ENCODE measurements around the gene F13A1.

The F13A1 gene

GRCh38 chr6:6320901-6321300 is 439 bp upstream of the F13A1 start:
- Histone ChIP-seq H3K27ac (no peak overlapping the region), H3K4me1 (no peaks in the 10 kb centered on the region), H3K4me3 (peak overlapping the region in 1 of 2 donors; percentile 39), H3K9me3 (no peaks in the 10 kb centered on the region), H3K27me3 (peaks cover 0 to 14% of the 10 kb centered on the region in 2 donors), H3K36me3 (no peaks in the 10 kb centered on the region)
- intact Hi-C loops (cut with DNase I; ENCODE audit: low total_unique reads): no loop called here
- TF ChIP-seq CTCF (IDR thresholded peaks at IDR 0.05): no peak
- DNase-seq: no peak

GRCh38 chr6:6317825-6318733 is 2.4 kb downstream of the F13A1 start:
- no peak overlapping the region for H3K27ac ChIP-seq
- peak overlapping the region in 1 of 2 donors; percentile 6 for H3K4me3 ChIP-seq
- intact Hi-C loops (cut with DNase I; ENCODE audit: low total_unique reads): no loop called here
- peaks cover 0 to 14% of the 10 kb centered on the region in 2 donors for H3K27me3 ChIP-seq
- no peak for TF ChIP-seq CTCF (IDR thresholded peaks at IDR 0.05)
- H3K36me3 ChIP-seq: no peaks in the 10 kb centered on the region
- no peak for DNase-seq
- no peaks in the 10 kb centered on the region for H3K9me3 ChIP-seq
- no peaks in the 10 kb centered on the region for H3K4me1 ChIP-seq

GRCh38 chr6:6317386-6317785 is 3.1 kb downstream of the F13A1 start:
- H3K4me1 ChIP-seq: no peaks in the 10 kb centered on the region
- DNase-seq: no peak
- no peak overlapping the region for H3K27ac ChIP-seq
- intact Hi-C loops (cut with DNase I; ENCODE audit: low total_unique reads): no loop called here
- no peaks in the 10 kb centered on the region for H3K9me3 ChIP-seq
- peaks cover 0 to 14% of the 10 kb centered on the region in 2 donors for H3K27me3 ChIP-seq
- H3K36me3 ChIP-seq: no peaks in the 10 kb centered on the region
- TF ChIP-seq CTCF (IDR thresholded peaks at IDR 0.05): no peak
- H3K4me3 ChIP-seq: no peak overlapping the region

GRCh38 chr6:6315660-6316059 is 4.8 kb downstream of the F13A1 start:
- no peaks in the 10 kb centered on the region for H3K36me3 ChIP-seq
- H3K9me3 ChIP-seq: no peaks in the 10 kb centered on the region
- intact Hi-C loops (cut with DNase I; ENCODE audit: low total_unique reads): no loop called here
- TF ChIP-seq CTCF (IDR thresholded peaks at IDR 0.05): peak; percentile 72 to 83
- H3K27me3 ChIP-seq: peaks cover 0 to 11% of the 10 kb centered on the region in 2 donors
- no peak overlapping the region for H3K4me3 ChIP-seq
- DNase-seq: no peak
- H3K4me1 ChIP-seq: no peaks in the 10 kb centered on the region
- H3K27ac ChIP-seq: no peak overlapping the region

- intact Hi-C loops (cut with DNase I; ENCODE audit: low total_unique reads): no loop called here
- Histone ChIP-seq H3K27me3 (peaks cover 0 to under 1% of the 10 kb centered on the region in 2 donors), H3K4me1 (no peaks in the 10 kb centered on the region), H3K9me3 (no peaks in the 10 kb centered on the region), H3K27ac (no peak overlapping the region), H3K4me3 (no peak overlapping the region), H3K36me3 (no peaks in the 10 kb centered on the region)
- DNase-seq: no peak
- TF ChIP-seq CTCF (IDR thresholded peaks at IDR 0.05): no peak
These were observed 5.9 kb downstream of the F13A1 start for GRCh38 chr6:6314596-6314995.

All from tibial artery (tissue), 4 donors.